AG04450 (cell line): ENCODE results near the gene ANTXR1. TPM values are rescaled to one million over a fixed set of nuclear protein-coding genes. Genes with fewer than 3 reads are reported as not detected.

Source experiments
- CTCF ChIA-PET: fragments of 300-600, 350-600 bp; formaldehyde crosslinking; extraction: SDS; loops from one replicate; lab custom pipeline; 2022; ENCODE audit warnings: antibody characterized with exemption, inconsistent platforms; lab: Charles Lee
- POLR2A ChIA-PET: fragments of 350-600 bp; formaldehyde crosslinking; extraction: SDS; loops from one replicate; lab custom pipeline; 2021; ENCODE audit warnings: antibody characterized with exemption, inconsistent platforms; lab: Yijun Ruan, JAX
- DNase-seq: peaks from one replicate; pipeline ENCODE4 v3.0.0-alpha.2; 2011; ENCODE audit warnings: low read depth, low spot score
- H3K27ac ChIP-seq: one replicate; pipeline ENCODE4 v1.5.1; 2012; ENCODE audit warnings: low read depth, low read length, control low read depth
- H3K27me3 ChIP-seq: one replicate; pipeline ENCODE4 v1.6.0; 2012; ENCODE audit warnings: low read length; ENCODE audit not compliant: control insufficient read depth, insufficient read depth
- H3K4me3 ChIP-seq: 2 replicates; pipeline ENCODE4 v1.5.1; 2011; ENCODE audit warnings: mild to moderate bottlenecking, low read depth, low read length, control low read depth
- H3K9me3 ChIP-seq: 2 replicates; pipeline ENCODE4 v1.5.1; 2012; ENCODE audit warnings: low read length; ENCODE audit not compliant: control insufficient read depth, insufficient read depth
- CTCF ChIP-seq: IDR thresholded peaks from 2 replicates; pipeline ENCODE4 v1.5.1; 2011; ENCODE audit warnings: low read depth, low read length, control low read depth, inconsistent platforms
- polyA plus RNA-seq: library from polyadenylated mRNA; depleted of rRNA; stranded (reverse); fragments of >200 nt; gene quantifications from 2 replicates; pipeline ENCODE4 v1.2.3, GENCODE V29; 2011

The ANTXR1 gene
- polyA plus RNA-seq, 1 experiment, result 113 TPM

- no peak for DNase-seq
- CTCF ChIA-PET, result no interaction called here
- Histone ChIP-seq H3K27me3 (no peaks in the 10 kb centered on the region), H3K9me3 (no peaks in the 10 kb centered on the region), H3K4me3 (no peak overlapping the region), H3K27ac (no peak overlapping the region)
- POLR2A ChIA-PET, result interaction anchor here (0.6 to 0.7 kb wide), 2 partner anchors 14 to 53 kb away, joined by 3 to 8 read pairs; no protein-coding TSS in a partner anchor
- no peak for TF ChIP-seq CTCF
Observed at GRCh38 chr2:69203166-69203985, 190.4 kb downstream of the ANTXR1 start.

GRCh38 chr2:69204654-69205053, 191.7 kb downstream of the ANTXR1 start:
- H3K27ac ChIP-seq, result no peak overlapping the region
- no peak for DNase-seq
- H3K9me3 ChIP-seq, result no peaks in the 10 kb centered on the region
- no peaks in the 10 kb centered on the region for H3K27me3 ChIP-seq
- ChIA-PET POLR2A (interaction anchor here (1.2 kb wide), 1 partner anchor 102 kb away, joined by 3 read pairs; no protein-coding TSS in a partner anchor), CTCF (interaction anchor here (0.9 kb wide), 1 partner anchor 85 kb away, joined by 3 read pairs; no protein-coding TSS in a partner anchor)
- no peak overlapping the region for H3K4me3 ChIP-seq
- no peak for TF ChIP-seq CTCF

- Histone ChIP-seq H3K27me3 (no peaks in the 10 kb centered on the region), H3K27ac (no peak overlapping the region), H3K4me3 (no peak overlapping the region), H3K9me3 (no peaks in the 10 kb centered on the region)
- POLR2A ChIA-PET, result interaction anchor here (1.2 kb wide), 1 partner anchor 101 kb away, joined by 3 read pairs; no protein-coding TSS in a partner anchor
- CTCF ChIA-PET, result interaction anchor here (0.9 kb wide), 1 partner anchor 85 kb away, joined by 3 read pairs; no protein-coding TSS in a partner anchor
- no peak for DNase-seq
- TF ChIP-seq CTCF, result no peak
Observed at GRCh38 chr2:69205076-69205475, 192.1 kb downstream of the ANTXR1 start.

- TF ChIP-seq CTCF, result no peak
- H3K27me3 ChIP-seq, result no peaks in the 10 kb centered on the region
- POLR2A ChIA-PET, result interaction anchor here (1.2 kb wide), 1 partner anchor 101 kb away, joined by 3 read pairs; no protein-coding TSS in a partner anchor
- no peak overlapping the region for H3K27ac ChIP-seq
- H3K4me3 ChIP-seq, result no peak overlapping the region
- DNase-seq, result no peak
- H3K9me3 ChIP-seq, result no peaks in the 10 kb centered on the region
- CTCF ChIA-PET, result interaction anchor here (0.9 kb wide), 1 partner anchor 85 kb away, joined by 3 read pairs; no protein-coding TSS in a partner anchor
Observed at GRCh38 chr2:69205491-69205890, 192.5 kb downstream of the ANTXR1 start.
